ENCODE measurements around the gene PSMB10. TPM values are rescaled to one million over a fixed set of nuclear protein-coding genes. Genes with fewer than 3 reads are reported as not detected.
"Not testable (repeated sequence)": the region's sequence is repeated elsewhere in the genome, so short reads cannot be mapped to it uniquely, and the experiment has no call there.

The PSMB10 gene
- total RNA-seq, 1 donor from 2014 or later, result 59.0 TPM

GRCh38 chr16:67942200-67942509 lies 5.5 kb upstream of the PSMB10 start:
- H3K27me3 Mint-ChIP-seq (ENCODE audit: unreplicated experiment), result no peaks in the 10 kb centered on the region
- no peaks in the 10 kb centered on the region for H3K9me3 Mint-ChIP-seq (ENCODE audit: unreplicated experiment)
- peaks cover 6% of the 10 kb centered on the region for H3K4me1 Mint-ChIP-seq (ENCODE audit: unreplicated experiment)
- no peak overlapping the region for H3K27ac Mint-ChIP-seq (ENCODE audit: unreplicated experiment)
- H3K4me3 Mint-ChIP-seq (ENCODE audit: unreplicated experiment), result no peak overlapping the region
- peak; percentile 64 for TF ChIP-seq CTCF (IDR thresholded peaks at IDR 0.05)
- H3K36me3 Mint-ChIP-seq (ENCODE audit: unreplicated experiment), result peaks cover 7% of the 10 kb centered on the region
- DNase-seq (ENCODE audit: extremely low spot score, unreplicated experiment), result no peak

- Mint-ChIP-seq H3K27ac (ENCODE audit: unreplicated experiment) (peak overlapping the region; percentile 54), H3K4me3 (ENCODE audit: unreplicated experiment) (no peak overlapping the region), H3K9me3 (ENCODE audit: unreplicated experiment) (no peaks in the 10 kb centered on the region), H3K36me3 (ENCODE audit: unreplicated experiment) (peaks cover 7% of the 10 kb centered on the region), H3K27me3 (ENCODE audit: unreplicated experiment) (no peaks in the 10 kb centered on the region), H3K4me1 (ENCODE audit: unreplicated experiment) (peaks cover 10% of the 10 kb centered on the region)
- no peak for DNase-seq (ENCODE audit: extremely low spot score, unreplicated experiment)
- no peak for TF ChIP-seq CTCF (IDR thresholded peaks at IDR 0.05)
These were observed 5.0 kb upstream of the PSMB10 start for GRCh38 chr16:67941469-67942199.

GRCh38 chr16:67940446-67941089 lies 3.9 kb upstream of the PSMB10 start:
- no peaks in the 10 kb centered on the region for H3K27me3 Mint-ChIP-seq (ENCODE audit: unreplicated experiment)
- H3K9me3 Mint-ChIP-seq (ENCODE audit: unreplicated experiment), result no peaks in the 10 kb centered on the region
- DNase-seq (ENCODE audit: extremely low spot score, unreplicated experiment), result no peak
- H3K4me1 Mint-ChIP-seq (ENCODE audit: unreplicated experiment), result peaks cover 10% of the 10 kb centered on the region
- peaks cover 7% of the 10 kb centered on the region for H3K36me3 Mint-ChIP-seq (ENCODE audit: unreplicated experiment)
- TF ChIP-seq CTCF (IDR thresholded peaks at IDR 0.05), result no peak
- no peak overlapping the region for H3K27ac Mint-ChIP-seq (ENCODE audit: unreplicated experiment)
- H3K4me3 Mint-ChIP-seq (ENCODE audit: unreplicated experiment), result no peak overlapping the region

- H3K9me3 Mint-ChIP-seq (ENCODE audit: unreplicated experiment), result no peaks in the 10 kb centered on the region
- H3K4me3 Mint-ChIP-seq (ENCODE audit: unreplicated experiment), result no peak overlapping the region
- H3K27ac Mint-ChIP-seq (ENCODE audit: unreplicated experiment), result no peak overlapping the region
- H3K27me3 Mint-ChIP-seq (ENCODE audit: unreplicated experiment), result no peaks in the 10 kb centered on the region
- no peak for TF ChIP-seq CTCF (IDR thresholded peaks at IDR 0.05)
- DNase-seq (ENCODE audit: extremely low spot score, unreplicated experiment), result no peak
- peaks cover 2% of the 10 kb centered on the region for H3K36me3 Mint-ChIP-seq (ENCODE audit: unreplicated experiment)
- peaks cover 18% of the 10 kb centered on the region for H3K4me1 Mint-ChIP-seq (ENCODE audit: unreplicated experiment)
These were observed 3.1 kb upstream of the PSMB10 start for GRCh38 chr16:67939507-67940445.

GRCh38 chr16:67937713-67938112 lies 1.1 kb upstream of the PSMB10 start:
- not testable (repeated sequence) for H3K36me3 Mint-ChIP-seq (ENCODE audit: unreplicated experiment); H3K27me3 Mint-ChIP-seq (ENCODE audit: unreplicated experiment); DNase-seq (ENCODE audit: extremely low spot score, unreplicated experiment); H3K9me3 Mint-ChIP-seq (ENCODE audit: unreplicated experiment)
- Mint-ChIP-seq H3K4me1 (ENCODE audit: unreplicated experiment) (peaks cover 18% of the 10 kb centered on the region), H3K27ac (ENCODE audit: unreplicated experiment) (peak overlapping the region; percentile 98), H3K4me3 (ENCODE audit: unreplicated experiment) (peak overlapping the region; percentile 98)

Data from osteocyte (in vitro differentiated cells).